ENCODE results near the gene IKBKE.

The IKBKE gene

GRCh38 chr1:206492589-206492988 is 22.3 kb downstream of the IKBKE start:
- H3K4me3 ChIP-seq (ENCODE audit: control insufficient read depth, low read depth, low read length), result no peak overlapping the region
- no peak for TF ChIP-seq CTCF (conservative IDR thresholded peaks at IDR 0.05; ENCODE audit: control insufficient read depth, insufficient read depth, low read depth, low read length)
- no peak for DNase-seq (ENCODE audit: low read depth)

- no peak for DNase-seq (ENCODE audit: low read depth)
- H3K4me3 ChIP-seq (ENCODE audit: control insufficient read depth, low read depth, low read length), result no peak overlapping the region
- TF ChIP-seq CTCF (conservative IDR thresholded peaks at IDR 0.05; ENCODE audit: control insufficient read depth, insufficient read depth, low read depth, low read length), result no peak
Measured at GRCh38 chr1:206493279-206493678, 23.0 kb downstream of the IKBKE start.

GRCh38 chr1:206495011-206495461 is 24.8 kb downstream of the IKBKE start:
- H3K4me3 ChIP-seq (ENCODE audit: control insufficient read depth, low read depth, low read length), result no peak overlapping the region
- no peak for TF ChIP-seq CTCF (conservative IDR thresholded peaks at IDR 0.05; ENCODE audit: control insufficient read depth, insufficient read depth, low read depth, low read length)
- DNase-seq (ENCODE audit: low read depth), result no peak

- no peak for TF ChIP-seq CTCF (conservative IDR thresholded peaks at IDR 0.05; ENCODE audit: control insufficient read depth, insufficient read depth, low read depth, low read length)
- DNase-seq (ENCODE audit: low read depth), result no peak
- no peak overlapping the region for H3K4me3 ChIP-seq (ENCODE audit: control insufficient read depth, low read depth, low read length)
Measured at GRCh38 chr1:206495493-206496046, 25.3 kb downstream of the IKBKE start.

- no peak overlapping the region for H3K4me3 ChIP-seq (ENCODE audit: control insufficient read depth, low read depth, low read length)
- DNase-seq (ENCODE audit: low read depth), result no peak
- no peak for TF ChIP-seq CTCF (conservative IDR thresholded peaks at IDR 0.05; ENCODE audit: control insufficient read depth, insufficient read depth, low read depth, low read length)
Measured at GRCh38 chr1:206496131-206496793, 26.0 kb downstream of the IKBKE start.

- no peak for TF ChIP-seq CTCF (conservative IDR thresholded peaks at IDR 0.05; ENCODE audit: control insufficient read depth, insufficient read depth, low read depth, low read length)
- no peak for DNase-seq (ENCODE audit: low read depth)
- no peak overlapping the region for H3K4me3 ChIP-seq (ENCODE audit: control insufficient read depth, low read depth, low read length)
Measured at GRCh38 chr1:206497363-206497762, 27.1 kb downstream of the IKBKE start.
